ENCODE results near the gene TCP11.

The TCP11 gene

DNA sequence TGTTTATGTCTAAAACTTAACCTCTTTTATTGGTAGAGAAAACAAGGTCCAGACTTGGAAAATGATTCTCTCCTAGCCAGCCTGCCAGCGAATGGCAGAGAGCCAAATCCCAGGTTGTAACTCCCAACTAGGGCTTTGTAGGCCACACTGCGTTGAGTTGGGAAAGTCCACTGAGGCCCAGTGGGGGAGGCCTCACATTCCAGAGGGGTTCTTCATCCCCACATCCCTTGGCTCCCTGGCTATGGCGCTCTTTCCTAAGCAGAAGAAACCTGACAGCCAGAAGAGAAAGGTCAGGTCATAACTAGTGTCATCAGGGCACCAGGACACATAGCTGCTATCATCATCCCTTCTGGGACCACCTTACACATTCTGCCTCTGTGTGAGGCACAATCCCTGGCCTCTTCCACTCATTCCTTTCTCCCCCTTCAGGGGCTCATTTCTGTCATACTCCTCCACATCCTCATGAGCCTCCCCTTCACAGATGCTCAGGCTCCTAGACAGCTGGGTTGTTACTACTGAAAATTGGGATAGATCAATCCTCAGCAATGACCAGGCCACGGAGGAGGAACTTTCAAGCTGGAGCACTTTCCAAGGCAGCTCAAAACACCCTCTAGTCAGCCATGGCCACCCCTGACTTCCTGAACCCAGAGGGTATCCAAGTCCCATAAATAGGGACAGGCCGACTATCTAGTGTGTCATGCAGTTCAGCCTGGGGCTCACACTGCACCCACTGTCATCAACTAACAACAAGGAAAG lies 48.6 kb downstream of the TCP11 start:
- DNase-seq (ENCODE audit: low spot score), result no peak

DNA sequence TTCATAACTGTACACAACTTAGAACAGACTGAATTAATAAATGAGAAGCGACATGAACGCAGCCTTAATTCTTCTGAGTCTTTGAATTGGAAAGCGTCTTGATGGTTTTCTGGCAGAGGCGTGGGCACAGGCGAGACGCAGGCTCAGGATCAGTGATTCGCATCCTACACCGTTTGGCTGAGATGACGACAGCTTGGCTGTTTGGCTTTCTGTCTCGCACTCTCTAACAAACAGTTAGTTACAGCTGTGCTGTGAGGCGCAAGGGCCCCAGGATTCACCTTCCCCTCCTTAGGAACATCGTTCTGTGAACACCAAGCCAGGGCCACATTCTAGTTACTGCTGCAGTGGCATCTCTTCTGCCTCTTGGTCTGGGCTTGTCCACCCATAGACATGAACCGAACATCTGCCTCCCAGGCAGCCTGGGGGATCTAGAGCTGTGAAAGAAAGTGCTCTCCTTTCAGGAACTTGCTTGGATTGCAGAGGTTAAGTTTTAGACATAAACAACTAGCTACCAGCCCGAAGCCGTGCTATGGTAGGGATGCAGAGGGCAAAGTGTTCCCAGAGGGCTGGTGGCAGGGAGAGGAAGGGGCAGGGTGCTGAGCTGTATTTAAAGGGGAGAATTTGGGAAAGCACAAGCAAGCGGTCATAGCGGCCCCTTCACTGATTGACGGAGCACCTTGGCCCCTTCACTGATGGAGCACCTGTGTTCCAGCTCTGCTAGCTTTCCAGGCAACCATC lies 49.6 kb downstream of the TCP11 start:
- no peak for DNase-seq (ENCODE audit: low spot score)

GRCh38 chr6:35090734-35091133 lies 50.4 kb downstream of the TCP11 start:
- no peak for DNase-seq (ENCODE audit: low spot score)

GRCh38 chr6:35089935-35090505 lies 51.1 kb downstream of the TCP11 start:
- DNase-seq (ENCODE audit: low spot score), result no peak

GRCh38 chr6:35089216-35089934 lies 51.8 kb downstream of the TCP11 start:
- no peak for DNase-seq (ENCODE audit: low spot score)

DNA sequence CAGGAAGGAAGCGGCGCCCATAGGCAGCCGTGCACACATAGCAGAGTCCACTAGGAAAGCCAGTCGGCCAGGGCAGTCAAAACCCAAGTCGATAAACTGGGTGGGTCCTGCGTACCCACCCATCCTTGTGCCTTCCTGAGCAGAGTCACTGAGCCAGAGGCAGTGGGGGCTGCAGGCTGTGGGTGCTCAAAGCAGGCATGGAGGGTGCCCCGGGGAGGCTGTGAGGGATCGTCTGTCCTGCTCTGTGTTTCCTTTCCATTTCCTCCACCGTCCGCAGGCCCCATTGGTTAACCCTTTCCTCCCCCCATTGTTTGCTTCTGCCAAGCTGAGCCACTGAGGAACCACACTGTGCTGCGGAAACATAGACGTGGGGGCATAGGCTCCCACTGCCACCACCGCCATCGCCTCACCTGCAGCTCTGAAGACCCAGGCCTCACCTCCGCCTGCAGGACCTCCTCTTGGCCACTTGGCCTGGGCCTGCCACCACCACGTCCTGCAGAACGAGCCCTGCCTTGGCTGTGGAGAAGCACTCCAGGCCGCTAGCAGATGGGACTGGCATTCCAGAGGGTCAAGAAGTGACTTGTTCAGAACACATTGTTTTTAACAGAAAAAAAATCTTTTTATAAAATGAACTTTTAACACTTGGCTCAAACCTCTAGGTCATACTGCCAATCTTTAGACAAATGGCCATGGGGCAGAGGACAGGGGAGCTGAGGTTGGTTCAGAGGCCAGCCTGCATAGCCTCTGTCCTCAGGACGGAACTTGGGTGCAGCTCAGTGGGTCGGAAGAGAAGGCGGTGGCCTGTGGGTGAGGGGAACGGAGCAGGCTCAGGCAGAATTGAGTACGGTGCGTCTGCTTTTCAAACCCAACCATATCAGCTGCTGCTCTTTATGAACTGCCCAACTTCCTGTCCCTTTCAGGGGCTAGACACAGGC lies 52.6 kb downstream of the TCP11 start:
- no peak for DNase-seq (ENCODE audit: low spot score)

DNA sequence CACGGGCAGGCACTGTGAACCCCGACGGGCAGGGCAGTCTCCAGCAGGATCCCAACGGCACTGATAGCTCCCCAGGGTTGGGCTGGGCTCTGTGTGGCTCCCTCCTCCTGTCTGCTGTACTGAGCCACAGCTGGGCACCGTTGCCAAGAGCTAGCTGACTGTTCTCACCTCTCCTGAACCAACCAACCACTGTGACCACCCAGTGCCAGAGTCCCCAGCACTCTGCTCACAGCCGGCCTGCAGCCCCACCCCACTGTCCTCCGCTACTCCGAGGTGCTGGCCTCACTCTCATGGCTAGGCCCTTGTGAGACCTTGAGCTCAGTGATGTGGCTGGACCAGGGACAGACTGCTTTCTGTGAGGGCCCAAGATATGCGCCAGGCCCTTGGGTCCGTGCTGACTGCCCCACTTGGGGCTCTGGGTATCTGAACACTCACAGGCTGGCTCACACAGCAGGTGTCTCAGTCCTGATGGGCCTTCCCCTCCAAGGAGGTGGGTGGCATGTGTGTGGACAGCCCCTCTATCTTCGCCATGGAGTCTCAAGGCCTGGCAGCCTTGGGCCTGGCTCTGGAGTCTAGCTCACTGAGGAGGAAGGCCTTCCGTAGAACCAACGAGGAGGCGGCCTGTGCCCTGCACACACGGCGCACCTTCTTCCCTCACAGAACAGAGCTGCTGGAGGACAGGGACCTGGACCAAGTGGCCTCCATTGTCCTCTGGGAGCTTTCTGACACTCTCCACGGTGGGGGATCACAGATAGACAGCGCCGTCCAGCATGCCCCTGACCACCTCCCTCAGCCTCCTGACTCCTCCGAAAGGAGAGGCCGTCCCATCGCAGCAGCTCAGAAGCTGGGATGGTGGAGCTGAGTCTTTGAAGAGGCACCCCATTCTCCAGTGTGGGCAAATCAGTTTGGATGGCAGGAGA lies 53.5 kb downstream of the TCP11 start:
- DNase-seq (ENCODE audit: low spot score), result no peak

DNA sequence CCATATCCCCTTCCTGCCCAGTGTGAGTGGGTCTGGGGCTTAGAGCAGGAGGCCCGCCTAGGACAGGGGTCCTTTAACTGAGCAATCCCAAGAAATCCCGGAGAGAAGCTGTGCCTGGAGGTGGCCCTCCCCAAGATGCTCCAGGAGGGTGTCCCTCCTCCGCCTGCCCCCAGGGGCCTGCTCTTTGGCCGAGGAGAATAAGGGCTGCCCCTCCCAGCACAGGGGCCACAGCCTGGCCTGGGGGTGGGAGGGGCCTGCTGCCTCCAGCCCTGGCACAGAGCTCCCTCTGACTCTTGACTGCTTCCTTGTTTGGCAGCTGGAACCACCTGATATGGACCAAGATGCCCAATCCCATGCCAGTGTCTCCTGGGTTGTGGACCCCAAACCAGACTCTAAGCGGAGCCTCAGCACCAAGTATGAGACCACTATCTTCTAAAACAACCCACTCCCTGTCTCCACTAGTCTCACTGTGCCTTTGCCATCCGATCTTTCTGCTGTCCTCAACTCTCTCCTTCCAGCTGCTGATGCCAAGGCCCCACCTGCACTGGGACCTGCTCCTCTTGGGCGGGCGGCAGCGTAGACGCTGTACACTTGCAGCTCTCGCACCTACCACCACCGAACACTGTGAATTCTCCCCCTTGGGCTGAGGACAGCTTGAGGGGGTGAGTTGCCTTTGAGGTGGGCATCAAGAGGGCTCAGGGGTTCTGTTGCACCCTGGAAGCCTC lies 54.3 kb downstream of the TCP11 start:
- DNase-seq (ENCODE audit: low spot score), result no peak

GRCh38 chr6:35086282-35086632 lies 54.9 kb downstream of the TCP11 start:
- no peak for DNase-seq (ENCODE audit: low spot score)

DNA sequence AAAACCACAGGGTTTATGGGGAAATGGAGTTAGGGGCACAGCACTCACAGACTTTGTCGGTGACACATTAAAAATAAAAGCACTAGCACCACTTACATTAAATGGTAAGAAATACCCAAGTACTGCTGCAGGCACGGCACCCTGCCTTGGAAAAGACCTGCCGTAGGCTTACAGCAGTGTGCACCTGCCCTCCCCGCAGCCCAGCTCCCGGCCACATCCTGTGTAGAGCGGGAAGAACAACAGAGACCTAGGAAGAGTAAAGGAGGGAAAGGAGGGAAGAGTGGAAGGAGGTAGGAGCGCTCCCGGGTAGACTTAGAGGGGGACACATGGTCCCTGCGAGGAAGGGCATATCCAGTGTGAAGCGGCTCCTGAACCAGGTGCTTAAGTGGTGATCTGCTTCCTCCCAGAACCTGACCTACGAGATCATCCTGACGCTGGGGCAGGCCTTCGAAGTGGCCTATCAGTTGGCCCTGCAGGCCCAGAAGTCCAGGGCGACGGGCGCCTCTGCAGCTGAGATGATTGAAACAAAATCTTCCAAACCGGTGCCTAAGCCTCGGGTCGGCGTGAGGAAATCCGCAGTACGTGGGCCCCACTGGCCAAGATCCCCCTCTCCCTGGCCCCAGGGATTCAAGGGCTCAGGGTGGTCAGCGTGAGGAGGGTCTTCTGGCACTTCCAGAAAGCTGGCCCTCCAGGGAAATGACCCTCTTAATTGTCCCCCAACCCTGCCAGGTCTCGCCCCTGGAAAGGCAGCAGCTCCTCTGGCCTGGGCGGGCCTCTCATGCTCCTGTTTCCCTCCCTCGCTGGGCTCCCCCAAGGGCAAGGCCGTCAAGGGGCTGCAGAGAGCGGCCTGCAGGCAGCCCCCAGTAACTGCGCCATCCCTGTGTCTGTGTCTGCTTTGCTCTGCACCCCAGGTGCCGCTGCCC lies 55.5 kb downstream of the TCP11 start:
- DNase-seq (ENCODE audit: low spot score), result no peak

DNA sequence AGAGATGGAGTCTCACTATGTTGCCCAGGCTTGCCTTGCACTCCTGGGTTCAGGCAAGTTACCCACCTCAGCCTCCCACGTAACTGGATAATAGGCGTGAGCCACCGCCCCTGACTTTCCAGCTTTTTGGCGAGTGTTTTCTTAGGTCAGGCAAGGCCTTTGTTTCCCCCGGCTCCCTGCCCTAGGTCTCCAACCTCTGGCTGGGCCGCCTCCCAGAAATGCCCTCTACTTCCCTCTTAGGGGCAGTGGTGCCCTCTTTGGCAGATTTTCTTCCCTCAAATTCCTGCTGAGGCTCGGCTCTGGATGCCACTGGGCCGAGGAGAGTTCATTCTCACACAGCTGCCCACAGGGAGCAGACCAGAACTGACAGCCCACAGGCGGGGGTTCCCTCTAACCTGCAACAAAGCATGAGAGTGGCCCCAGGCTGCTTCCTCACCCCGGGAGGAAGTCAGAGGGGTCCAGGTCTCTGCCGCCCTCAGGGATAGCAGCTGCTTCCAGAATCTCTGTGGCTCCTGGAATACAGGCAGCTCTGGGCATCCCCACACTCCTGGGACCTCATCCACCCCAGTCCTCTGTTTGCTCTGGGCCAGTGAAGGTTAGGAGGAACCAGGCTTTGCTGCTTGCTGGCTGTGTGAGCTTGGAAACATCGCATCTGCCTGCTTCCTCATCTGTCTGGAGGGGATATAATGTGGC lies 56.5 kb downstream of the TCP11 start:
- DNase-seq (ENCODE audit: low spot score), result no peak

- no peak for DNase-seq (ENCODE audit: low spot score)
These were observed 57.1 kb downstream of the TCP11 start for GRCh38 chr6:35084041-35084491.

- DNase-seq (ENCODE audit: low spot score), result no peak
These were observed 57.6 kb downstream of the TCP11 start for GRCh38 chr6:35083507-35083906.

- DNase-seq (ENCODE audit: low spot score), result no peak
These were observed 58.3 kb downstream of the TCP11 start for GRCh38 chr6:35082733-35083403.

DNA sequence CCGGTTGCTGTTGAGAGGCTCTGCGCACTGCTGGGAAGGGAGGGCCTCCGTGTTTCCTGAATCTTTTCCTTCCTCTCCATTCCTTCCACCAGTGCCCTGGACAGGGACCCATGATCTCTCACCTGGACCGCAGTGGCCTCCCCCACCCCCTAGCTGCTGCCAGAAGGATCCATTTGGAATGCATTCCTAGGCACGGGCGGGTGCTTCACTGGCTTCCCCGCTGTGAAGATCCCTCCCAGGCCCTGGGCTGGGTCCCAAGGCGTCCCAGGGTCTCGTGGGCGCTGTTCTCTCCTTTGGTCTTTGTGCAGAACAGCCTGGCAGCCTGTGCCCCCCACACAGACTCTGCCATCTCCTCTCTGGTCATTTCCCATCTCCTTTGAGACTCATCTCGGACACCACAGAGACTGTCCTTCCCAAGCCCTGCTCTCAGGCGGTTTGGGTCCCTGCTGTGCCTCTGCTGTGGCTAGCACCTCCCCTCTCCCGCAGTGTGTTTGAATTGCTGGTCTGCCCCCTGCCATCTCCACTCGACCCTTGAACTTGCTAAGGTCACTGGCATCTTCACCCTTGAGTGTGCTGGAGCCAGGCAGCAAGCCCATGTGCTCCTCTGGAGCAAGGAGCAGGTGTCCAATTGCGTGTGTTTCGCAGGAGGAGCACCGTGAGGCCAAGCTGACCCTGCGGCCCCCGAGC lies 59.0 kb downstream of the TCP11 start:
- no peak for DNase-seq (ENCODE audit: low spot score)

DNA sequence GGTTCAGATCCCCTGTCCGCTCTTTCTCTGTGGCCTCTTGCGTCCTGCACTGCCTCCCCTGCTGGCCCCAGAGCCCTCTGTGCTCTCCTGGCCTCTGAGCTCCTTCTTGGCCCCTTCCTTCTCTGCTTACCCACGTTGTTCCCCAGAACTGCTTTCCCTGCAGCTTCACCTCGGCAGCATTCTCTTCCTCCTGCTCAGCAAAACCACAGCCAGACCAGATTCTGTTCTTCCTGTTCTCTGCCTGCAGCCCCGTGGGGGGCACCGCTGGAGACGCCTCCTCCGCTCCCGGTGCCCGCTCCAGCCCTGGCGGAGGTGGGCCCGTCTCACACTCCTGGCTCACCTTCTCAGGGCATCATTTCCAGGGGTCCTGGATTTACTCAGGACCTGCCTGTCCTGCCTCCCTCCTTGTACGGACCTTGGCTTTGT lies 59.7 kb downstream of the TCP11 start:
- no peak for DNase-seq (ENCODE audit: low spot score)
